ENCODE measurements around the gene SCAMP3. TPM values are rescaled to one million over a fixed set of nuclear protein-coding genes. Genes with fewer than 3 reads are reported as not detected.

The SCAMP3 gene
- total and polyA plus RNA-seq, 2 donors from 2014 or later = 66.7 to 89.1 TPM

DNA sequence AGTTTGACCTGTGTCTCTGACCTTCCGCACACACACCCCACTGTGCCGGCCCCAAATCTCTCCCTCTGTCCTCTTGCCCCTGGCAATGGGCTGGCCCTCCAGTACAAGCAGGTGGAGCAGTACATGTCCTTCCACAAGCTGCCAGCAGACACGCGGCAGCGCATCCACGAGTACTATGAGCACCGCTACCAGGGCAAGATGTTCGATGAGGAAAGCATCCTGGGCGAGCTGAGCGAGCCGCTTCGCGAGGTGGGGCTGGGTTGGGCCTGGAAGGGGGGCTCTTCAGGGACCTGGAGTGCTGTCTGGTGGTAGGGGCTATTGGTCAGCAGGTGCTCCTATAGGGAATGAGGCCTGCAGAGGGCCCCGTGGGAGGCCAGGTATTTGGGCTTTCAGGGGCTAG is 22.9 kb upstream of the SCAMP3 start:
- TF ChIP-seq, protein P1, sequence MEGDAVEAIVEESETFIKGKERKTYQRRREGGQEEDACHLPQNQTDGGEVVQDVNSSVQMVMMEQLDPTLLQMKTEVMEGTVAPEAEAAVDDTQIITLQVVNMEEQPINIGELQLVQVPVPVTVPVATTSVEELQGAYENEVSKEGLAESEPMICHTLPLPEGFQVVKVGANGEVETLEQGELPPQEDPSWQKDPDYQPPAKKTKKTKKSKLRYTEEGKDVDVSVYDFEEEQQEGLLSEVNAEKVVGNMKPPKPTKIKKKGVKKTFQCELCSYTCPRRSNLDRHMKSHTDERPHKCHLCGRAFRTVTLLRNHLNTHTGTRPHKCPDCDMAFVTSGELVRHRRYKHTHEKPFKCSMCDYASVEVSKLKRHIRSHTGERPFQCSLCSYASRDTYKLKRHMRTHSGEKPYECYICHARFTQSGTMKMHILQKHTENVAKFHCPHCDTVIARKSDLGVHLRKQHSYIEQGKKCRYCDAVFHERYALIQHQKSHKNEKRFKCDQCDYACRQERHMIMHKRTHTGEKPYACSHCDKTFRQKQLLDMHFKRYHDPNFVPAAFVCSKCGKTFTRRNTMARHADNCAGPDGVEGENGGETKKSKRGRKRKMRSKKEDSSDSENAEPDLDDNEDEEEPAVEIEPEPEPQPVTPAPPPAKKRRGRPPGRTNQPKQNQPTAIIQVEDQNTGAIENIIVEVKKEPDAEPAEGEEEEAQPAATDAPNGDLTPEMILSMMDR (IDR thresholded peaks at IDR 0.05; ENCODE audit: borderline replicate concordance, extremely low read depth, insufficient read depth) = no peak
- intact Hi-C loops (cut with DNase I) = no loop called here
- Histone ChIP-seq H3K4me3 (ENCODE audit: low read length in 3 of 3) (no peak overlapping the region), H3K9ac (ENCODE audit: low read length in 3 of 3) (no peak overlapping the region), H3K27me3 (ENCODE audit: control insufficient read depth, insufficient read depth, low read length) (no peaks in the 10 kb centered on the region), H3K27ac (ENCODE audit: low read depth in 2 of 2, low read length in 2 of 2) (no peak overlapping the region), H3K9me3 (ENCODE audit: control insufficient read depth in 2 of 3, insufficient read depth in 1 of 3, low read length in 3 of 3) (no peaks in the 10 kb centered on the region), H3K4me1 (ENCODE audit: control insufficient read depth in 2 of 3, insufficient read depth in 2 of 3, low read depth in 1 of 3, low read length in 3 of 3) (no peaks in the 10 kb centered on the region), H3K36me3 (ENCODE audit: control insufficient read depth in 2 of 3, insufficient read depth in 3 of 3, low read length in 3 of 3) (no peaks in the 10 kb centered on the region)
- no peak for DNase-seq
- FAIRE-seq = no peak

DNA sequence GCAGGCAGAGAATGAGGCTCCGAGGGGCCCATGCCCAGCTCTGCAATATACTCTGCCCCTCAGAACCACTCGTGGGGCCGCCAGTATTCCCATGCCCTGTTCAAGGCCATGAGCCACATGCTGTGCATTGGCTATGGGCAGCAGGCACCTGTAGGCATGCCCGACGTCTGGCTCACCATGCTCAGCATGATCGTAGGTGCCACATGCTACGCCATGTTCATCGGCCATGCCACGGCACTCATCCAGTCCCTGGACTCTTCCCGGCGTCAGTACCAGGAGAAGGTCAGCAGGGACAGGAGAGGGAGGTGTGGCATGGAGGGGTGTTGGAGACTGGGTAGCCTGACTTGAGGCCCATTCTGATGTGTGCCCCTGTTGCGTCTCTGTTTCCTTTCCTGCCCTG is 22.3 kb upstream of the SCAMP3 start:
- FAIRE-seq (no peak), DNase-seq (no peak)
- Histone ChIP-seq H3K27me3 (ENCODE audit: control insufficient read depth, insufficient read depth, low read length) (no peaks in the 10 kb centered on the region), H3K36me3 (ENCODE audit: control insufficient read depth in 2 of 3, insufficient read depth in 3 of 3, low read length in 3 of 3) (no peaks in the 10 kb centered on the region), H3K9ac (ENCODE audit: low read length in 3 of 3) (no peak overlapping the region), H3K27ac (ENCODE audit: low read depth in 2 of 2, low read length in 2 of 2) (no peak overlapping the region), H3K4me1 (ENCODE audit: control insufficient read depth in 2 of 3, insufficient read depth in 2 of 3, low read depth in 1 of 3, low read length in 3 of 3) (no peaks in the 10 kb centered on the region), H3K9me3 (ENCODE audit: control insufficient read depth in 2 of 3, insufficient read depth in 1 of 3, low read length in 3 of 3) (no peaks in the 10 kb centered on the region), H3K4me3 (ENCODE audit: low read length in 3 of 3) (no peak overlapping the region)
- intact Hi-C loops (cut with DNase I) = no loop called here
- TF ChIP-seq, protein P1 (IDR thresholded peaks at IDR 0.05; ENCODE audit: borderline replicate concordance, extremely low read depth, insufficient read depth) = no peak

DNA sequence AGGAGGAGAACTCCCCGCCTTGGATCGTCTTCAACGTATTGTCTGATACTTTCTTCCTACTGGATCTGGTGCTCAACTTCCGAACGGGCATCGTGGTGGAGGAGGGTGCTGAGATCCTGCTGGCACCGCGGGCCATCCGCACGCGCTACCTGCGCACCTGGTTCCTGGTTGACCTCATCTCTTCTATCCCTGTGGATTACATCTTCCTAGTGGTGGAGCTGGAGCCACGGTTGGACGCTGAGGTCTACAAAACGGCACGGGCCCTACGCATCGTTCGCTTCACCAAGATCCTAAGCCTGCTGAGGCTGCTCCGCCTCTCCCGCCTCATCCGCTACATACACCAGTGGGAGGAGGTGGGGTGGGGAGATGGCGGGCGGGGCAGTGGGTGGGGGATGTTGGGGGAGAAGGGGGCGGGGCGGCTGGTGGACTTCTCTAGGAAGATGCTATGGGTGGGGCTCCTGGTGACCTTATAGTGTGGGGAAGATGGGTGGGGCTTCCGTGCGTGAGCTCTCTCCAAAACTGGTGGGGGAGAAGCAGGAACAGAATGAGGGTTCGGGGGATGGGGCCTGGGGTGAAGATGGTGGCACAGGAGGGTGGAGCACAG is 20.4 kb upstream of the SCAMP3 start:
- no peak for DNase-seq
- FAIRE-seq = no peak
- Histone ChIP-seq H3K9me3 (ENCODE audit: control insufficient read depth in 2 of 3, insufficient read depth in 1 of 3, low read length in 3 of 3) (no peaks in the 10 kb centered on the region), H3K4me3 (ENCODE audit: low read length in 3 of 3) (no peak overlapping the region), H3K27me3 (ENCODE audit: control insufficient read depth, insufficient read depth, low read length) (no peaks in the 10 kb centered on the region), H3K27ac (ENCODE audit: low read depth in 2 of 2, low read length in 2 of 2) (no peak overlapping the region), H3K9ac (ENCODE audit: low read length in 3 of 3) (no peak overlapping the region), H3K4me1 (ENCODE audit: control insufficient read depth in 2 of 3, insufficient read depth in 2 of 3, low read depth in 1 of 3, low read length in 3 of 3) (peaks cover 0 to 9% (median 0%) of the 10 kb centered on the region in 3 donors), H3K36me3 (ENCODE audit: control insufficient read depth in 2 of 3, insufficient read depth in 3 of 3, low read length in 3 of 3) (no peaks in the 10 kb centered on the region)
- intact Hi-C loops (cut with DNase I) = no loop called here
- TF ChIP-seq, protein P1 (IDR thresholded peaks at IDR 0.05; ENCODE audit: borderline replicate concordance, extremely low read depth, insufficient read depth) = no peak

DNA sequence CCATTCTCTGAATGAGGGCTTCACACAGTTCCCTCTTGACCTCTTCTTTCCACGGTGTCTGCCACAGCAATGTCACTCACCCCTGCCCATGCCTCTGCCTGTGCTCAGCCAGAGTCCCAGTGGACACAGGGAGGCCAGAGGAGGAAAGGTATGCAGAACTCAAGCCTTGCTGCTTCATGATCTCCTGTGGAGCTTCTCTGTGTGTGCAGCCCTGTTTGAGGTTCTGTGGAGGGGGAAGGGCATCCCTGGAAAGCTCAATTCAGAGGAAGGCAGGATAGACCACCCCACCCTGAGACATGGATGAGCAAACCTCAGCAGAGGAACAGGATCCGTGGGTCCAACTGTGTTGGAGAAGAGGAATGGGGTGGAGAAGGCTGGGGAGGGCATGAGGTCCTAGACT is 17.1 kb upstream of the SCAMP3 start:
- H3K27me3 ChIP-seq (ENCODE audit: control insufficient read depth, insufficient read depth, low read length) = no peaks in the 10 kb centered on the region
- intact Hi-C loops (cut with DNase I) = no loop called here
- no peak for DNase-seq
- H3K4me3 ChIP-seq (ENCODE audit: low read length in 3 of 3) = no peak overlapping the region
- FAIRE-seq = no peak
- H3K9ac ChIP-seq (ENCODE audit: low read length in 3 of 3) = no peak overlapping the region
- no peak overlapping the region for H3K27ac ChIP-seq (ENCODE audit: low read depth in 2 of 2, low read length in 2 of 2)
- H3K4me1 ChIP-seq (ENCODE audit: control insufficient read depth in 2 of 3, insufficient read depth in 2 of 3, low read depth in 1 of 3, low read length in 3 of 3) = peaks cover 0 to 9% (median 0%) of the 10 kb centered on the region in 3 donors
- no peaks in the 10 kb centered on the region for H3K36me3 ChIP-seq (ENCODE audit: control insufficient read depth in 2 of 3, insufficient read depth in 3 of 3, low read length in 3 of 3)
- TF ChIP-seq, protein P1 (IDR thresholded peaks at IDR 0.05; ENCODE audit: borderline replicate concordance, extremely low read depth, insufficient read depth) = no peak
- no peaks in the 10 kb centered on the region for H3K9me3 ChIP-seq (ENCODE audit: control insufficient read depth in 2 of 3, insufficient read depth in 1 of 3, low read length in 3 of 3)
